SK-N-SH (cell line): ENCODE measurements around the gene B2M. TPM values are rescaled to one million over a fixed set of nuclear protein-coding genes. Genes with fewer than 3 reads are reported as not detected.

Experiments
- CTCF ChIA-PET: fragments of 300-600, 350-600 bp; formaldehyde crosslinking; extraction: SDS; loops from one replicate; lab custom pipeline; 2021; lab: Yijun Ruan, JAX
- POLR2A ChIA-PET: fragments of 350-600 bp; sonication (Branson Sonifier 250); formaldehyde crosslinking; extraction: SDS; loops from one replicate; lab custom pipeline; 2020; ENCODE audit warnings: antibody characterized with exemption, inconsistent platforms; lab: Yijun Ruan, JAX
- DNase-seq: peaks from one replicate; pipeline ENCODE4 v3.0.0; 2012
- H2AFZ ChIP-seq: fragments of 200-600 bp; sonication (generic); 2 replicates; pipeline ENCODE4 v1.8.1; 2016; ENCODE audit warnings: antibody characterized with exemption, mild to moderate bottlenecking, low read depth
- H3F3A ChIP-seq: fragments of 200-600 bp; sonication (generic); replicated peaks from 2 replicates; pipeline ENCODE3; 2016; ENCODE audit warnings: antibody characterized with exemption, mild to moderate bottlenecking; ENCODE audit not compliant: insufficient read depth
- H3K27ac ChIP-seq, 2 experiments: fragments of 200-500 bp in 1 of 2; fragments of 200-600 bp in 1 of 2; sonication (Bioruptor generic) in 1 of 2; sonication (generic), shearing (Covaris generic) in 1 of 2; 2 replicates each; pipeline versions ENCODE4 v1.5.1 to v1.6.1; 2014 to 2016; ENCODE audit warnings: low read depth in 2 of 2, inconsistent platforms in 1 of 2, low read length in 1 of 2, mild to moderate bottlenecking in 1 of 2, mixed read lengths in 1 of 2
- H3K27me3 ChIP-seq: fragments of 200-600 bp; sonication (generic), shearing (Covaris generic); 2 replicates; pipeline ENCODE4 v1.6.1; 2016; ENCODE audit warnings: mixed run types; ENCODE audit not compliant: insufficient read depth
- H3K36me3 ChIP-seq, 2 experiments: fragments of 200-500 bp in 1 of 2; fragments of 200-600 bp in 1 of 2; sonication (Bioruptor generic) in 1 of 2; sonication (generic) in 1 of 2; replicated peaks in 1 of 2; 2 replicates each; pipeline versions ENCODE3 to v1.5.1; 2014 to 2016; ENCODE audit warnings: low read length in 1 of 2, mild to moderate bottlenecking in 1 of 2; ENCODE audit not compliant: insufficient read depth in 2 of 2, control insufficient read depth in 1 of 2
- H3K4me1 ChIP-seq, 2 experiments: fragments of 200-500 bp in 1 of 2; fragments of 200-600 bp in 1 of 2; sonication (Bioruptor generic) in 1 of 2; sonication (generic), shearing (Covaris generic) in 1 of 2; 2 replicates each; pipeline versions ENCODE4 v1.5.1 to v1.6.1; 2014 to 2016; ENCODE audit warnings: low read depth in 1 of 2, low read length in 1 of 2, mixed run types in 1 of 2; ENCODE audit not compliant: insufficient read depth in 2 of 2, control insufficient read depth in 1 of 2
- H3K4me2 ChIP-seq: fragments of 200-600 bp; sonication (generic), shearing (Covaris generic); 2 replicates; pipeline ENCODE4 v1.6.1; 2017; ENCODE audit warnings: mixed run types
- H3K4me3 ChIP-seq, 2 experiments: fragments of 200-500 bp in 1 of 2; fragments of 200-600 bp in 1 of 2; sonication (Bioruptor generic) in 1 of 2; sonication (generic), shearing (Covaris generic) in 1 of 2; 2 replicates each; pipeline versions ENCODE4 v1.5.1 to v1.8.1; 2014 to 2016; ENCODE audit warnings: low read depth in 2 of 2, inconsistent platforms in 1 of 2, low read length in 1 of 2, mild to moderate bottlenecking in 1 of 2, mixed read lengths in 1 of 2, moderate library complexity in 1 of 2
- H3K79me2 ChIP-seq: fragments of 200-600 bp; sonication (generic); 2 replicates; pipeline ENCODE4 v1.8.1; 2017; ENCODE audit warnings: mild to moderate bottlenecking; ENCODE audit not compliant: insufficient read depth
- H3K9ac ChIP-seq: fragments of 200-600 bp; sonication (generic); 2 replicates; pipeline ENCODE4 v1.6.1; 2017; ENCODE audit warnings: mixed run types
- H3K9me2 ChIP-seq: fragments of 200-600 bp; sonication (generic); 2 replicates; pipeline ENCODE4 v1.6.1; 2017; ENCODE audit warnings: mixed run types
- H3K9me3 ChIP-seq: fragments of 200-600 bp; sonication (generic); 2 replicates; pipeline ENCODE4 v1.6.1; 2017; ENCODE audit warnings: mixed run types, mild to moderate bottlenecking, moderate library complexity
- H4K20me1 ChIP-seq: fragments of 200-600 bp; sonication (generic); 2 replicates; pipeline ENCODE4 v1.6.1; 2017; ENCODE audit warnings: mild to moderate bottlenecking, mixed run types; ENCODE audit not compliant: insufficient read depth
- CHD2 ChIP-seq: fragments of 150-350 bp; IDR thresholded peaks from 2 replicates; pipeline ENCODE4 v1.6.1; 2018; ENCODE audit warnings: low read length; ENCODE audit not compliant: partially characterized antibody
- CTCF ChIP-seq: fragments of 200-600 bp; sonication (generic); IDR thresholded peaks from 2 replicates; pipeline ENCODE4 v1.6.1; 2017; ENCODE audit warnings: antibody characterized with exemption, mild to moderate bottlenecking, moderate library complexity
- EP300 ChIP-seq, 2 experiments: IDR thresholded peaks; 2 replicates each; pipeline versions ENCODE4 v1.4.0 to v1.6.1; 2012; ENCODE audit warnings: borderline replicate concordance in 1 of 2, low read depth in 1 of 2, low read length in 1 of 2
- FOXJ3 ChIP-seq: sonication (generic); formaldehyde crosslinking; IDR thresholded peaks from 2 replicates; pipeline ENCODE4 v1.5.1; 2020; ENCODE audit warnings: mild to moderate bottlenecking, missing genetic modification reagents
- FOXM1 ChIP-seq: IDR thresholded peaks from 2 replicates; pipeline ENCODE4 v1.4.0; 2012; ENCODE audit warnings: low read depth, mild to moderate bottlenecking
- GABPA ChIP-seq: IDR thresholded peaks from 2 replicates; pipeline ENCODE4 v1.4.0; 2012; ENCODE audit warnings: low read depth, mild to moderate bottlenecking
- GATA2 ChIP-seq: sonication (generic); formaldehyde crosslinking; IDR thresholded peaks from 2 replicates; pipeline ENCODE4 v1.5.0; 2020; ENCODE audit warnings: mild to moderate bottlenecking, missing genetic modification reagents
- MXI1 ChIP-seq: IDR thresholded peaks from 2 replicates; pipeline ENCODE4 v1.6.1; 2012; ENCODE audit warnings: mild to moderate bottlenecking, low read depth, low read length, improper control_type of control experiment
- NFIC ChIP-seq: IDR thresholded peaks from 2 replicates; pipeline ENCODE4 v1.4.0; 2012; ENCODE audit warnings: borderline replicate concordance
- NRF1 ChIP-seq: IDR thresholded peaks from 2 replicates; pipeline ENCODE4 v1.6.1; 2012; ENCODE audit warnings: low read depth, mild to moderate bottlenecking, low read length
- RAD21 ChIP-seq: IDR thresholded peaks from 2 replicates; pipeline ENCODE4 v1.6.1; 2012; ENCODE audit warnings: mild to moderate bottlenecking, low read length
- RFX5 ChIP-seq: IDR thresholded peaks from 2 replicates; pipeline ENCODE4 v1.6.1; 2012; ENCODE audit warnings: mild to moderate bottlenecking, improper control_type of control experiment, low read length
- RXRA ChIP-seq: IDR thresholded peaks from 2 replicates; pipeline ENCODE4 v1.4.0; 2012; ENCODE audit warnings: low read depth, mild to moderate bottlenecking, borderline replicate concordance
- TAF1 ChIP-seq: IDR thresholded peaks from 2 replicates; pipeline ENCODE4 v1.6.1; 2012; ENCODE audit warnings: low read depth, mild to moderate bottlenecking, low read length, moderate library complexity, borderline replicate concordance
- TCF12 ChIP-seq: IDR thresholded peaks from 2 replicates; pipeline ENCODE4 v1.4.0; 2012
- TEAD4 ChIP-seq: IDR thresholded peaks from 2 replicates; pipeline ENCODE4 v1.4.0; 2012; ENCODE audit warnings: mild to moderate bottlenecking, borderline replicate concordance; ENCODE audit not compliant: insufficient read depth
- WGBS: methylation state at CpG from one replicate; pipeline ENCODE4 v1.1.6; 2017; ENCODE audit warnings: low lambda C conversion rate; 5-methylcytosine and 5-hydroxymethylcytosine counted together
- polyA plus RNA-seq, 3 experiments: library from polyadenylated mRNA; depleted of rRNA; stranded (reverse); fragments of >200 nt; gene quantifications; 2 replicates each; pipeline ENCODE4 v1.2.3, GENCODE V29; 2012
- TF ChIP-seq, protein P1 (sequence below): IDR thresholded peaks from 2 replicates; pipeline ENCODE4 v1.6.1; 2012; ENCODE audit warnings: mild to moderate bottlenecking, low read depth, low read length, moderate library complexity
- TF ChIP-seq, protein P2 (sequence below): IDR thresholded peaks from 2 replicates; pipeline ENCODE4 v1.4.0; 2012; ENCODE audit warnings: low read depth, borderline replicate concordance
- TF ChIP-seq, protein P3 (sequence below): fragments of 150-350 bp; IDR thresholded peaks from 2 replicates; pipeline ENCODE4 v1.6.1; 2016; ENCODE audit warnings: mild to moderate bottlenecking, low read depth, low read length

The B2M gene
- polyA plus RNA-seq, 1 of the 3 experiments (the other 2 are of a cell fraction): 1,193 TPM

DNA sequence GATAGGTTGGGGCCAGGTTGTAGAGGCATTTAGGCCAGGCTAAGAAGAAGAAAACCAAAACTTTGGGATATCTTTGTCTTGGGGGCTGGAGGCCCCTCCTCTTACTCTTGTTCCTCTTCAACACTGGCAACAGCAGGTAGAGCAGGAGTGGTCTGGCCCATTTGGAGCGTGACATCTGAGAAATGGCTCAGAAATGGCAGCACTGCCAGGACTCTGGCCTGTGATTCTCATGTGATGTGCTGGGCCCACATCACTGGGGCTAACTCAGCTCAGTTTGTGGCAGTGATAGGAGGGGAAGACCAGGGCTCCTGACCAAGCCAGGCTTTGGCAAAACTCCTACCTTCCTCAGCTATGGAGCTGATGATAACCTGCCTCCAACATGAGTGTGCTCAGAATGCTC, 18.7 kb upstream of the B2M start:
- POLR2A ChIA-PET: no interaction called here
- Histone ChIP-seq H2AFZ (no peak overlapping the region), H3K4me1 (no peaks in the 10 kb centered on the region), H3K9ac (no peak overlapping the region), H3K9me3 (no peaks in the 10 kb centered on the region), H3K27ac (no peak overlapping the region), H3F3A (no peaks in the 10 kb centered on the region), H4K20me1 (no peaks in the 10 kb centered on the region), H3K36me3 (no peaks in the 10 kb centered on the region), H3K27me3 (no peaks in the 10 kb centered on the region), H3K79me2 (no peaks in the 10 kb centered on the region), H3K4me2 (no peak overlapping the region), H3K9me2 (no peaks in the 10 kb centered on the region), H3K4me3 (no peak overlapping the region)
- TF ChIP-seq RFX5: no peak
- no peak for TF ChIP-seq FOXJ3 (CRISPR knock-in tag)
- no peak for TF ChIP-seq GABPA
- TF ChIP-seq TCF12: no peak
- no peak for TF ChIP-seq FOXM1
- no peak for TF ChIP-seq RXRA
- TF ChIP-seq, protein P1, sequence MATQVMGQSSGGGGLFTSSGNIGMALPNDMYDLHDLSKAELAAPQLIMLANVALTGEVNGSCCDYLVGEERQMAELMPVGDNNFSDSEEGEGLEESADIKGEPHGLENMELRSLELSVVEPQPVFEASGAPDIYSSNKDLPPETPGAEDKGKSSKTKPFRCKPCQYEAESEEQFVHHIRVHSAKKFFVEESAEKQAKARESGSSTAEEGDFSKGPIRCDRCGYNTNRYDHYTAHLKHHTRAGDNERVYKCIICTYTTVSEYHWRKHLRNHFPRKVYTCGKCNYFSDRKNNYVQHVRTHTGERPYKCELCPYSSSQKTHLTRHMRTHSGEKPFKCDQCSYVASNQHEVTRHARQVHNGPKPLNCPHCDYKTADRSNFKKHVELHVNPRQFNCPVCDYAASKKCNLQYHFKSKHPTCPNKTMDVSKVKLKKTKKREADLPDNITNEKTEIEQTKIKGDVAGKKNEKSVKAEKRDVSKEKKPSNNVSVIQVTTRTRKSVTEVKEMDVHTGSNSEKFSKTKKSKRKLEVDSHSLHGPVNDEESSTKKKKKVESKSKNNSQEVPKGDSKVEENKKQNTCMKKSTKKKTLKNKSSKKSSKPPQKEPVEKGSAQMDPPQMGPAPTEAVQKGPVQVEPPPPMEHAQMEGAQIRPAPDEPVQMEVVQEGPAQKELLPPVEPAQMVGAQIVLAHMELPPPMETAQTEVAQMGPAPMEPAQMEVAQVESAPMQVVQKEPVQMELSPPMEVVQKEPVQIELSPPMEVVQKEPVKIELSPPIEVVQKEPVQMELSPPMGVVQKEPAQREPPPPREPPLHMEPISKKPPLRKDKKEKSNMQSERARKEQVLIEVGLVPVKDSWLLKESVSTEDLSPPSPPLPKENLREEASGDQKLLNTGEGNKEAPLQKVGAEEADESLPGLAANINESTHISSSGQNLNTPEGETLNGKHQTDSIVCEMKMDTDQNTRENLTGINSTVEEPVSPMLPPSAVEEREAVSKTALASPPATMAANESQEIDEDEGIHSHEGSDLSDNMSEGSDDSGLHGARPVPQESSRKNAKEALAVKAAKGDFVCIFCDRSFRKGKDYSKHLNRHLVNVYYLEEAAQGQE: no peak
- no peak for TF ChIP-seq CHD2
- no peak for TF ChIP-seq RAD21
- no peak for TF ChIP-seq GATA2
- TF ChIP-seq EP300 (IDR thresholded peaks at IDR 0.05; ENCODE audit: borderline replicate concordance in 1 of 2, low read depth in 1 of 2, low read length in 1 of 2): no peak
- TF ChIP-seq, protein P2, sequence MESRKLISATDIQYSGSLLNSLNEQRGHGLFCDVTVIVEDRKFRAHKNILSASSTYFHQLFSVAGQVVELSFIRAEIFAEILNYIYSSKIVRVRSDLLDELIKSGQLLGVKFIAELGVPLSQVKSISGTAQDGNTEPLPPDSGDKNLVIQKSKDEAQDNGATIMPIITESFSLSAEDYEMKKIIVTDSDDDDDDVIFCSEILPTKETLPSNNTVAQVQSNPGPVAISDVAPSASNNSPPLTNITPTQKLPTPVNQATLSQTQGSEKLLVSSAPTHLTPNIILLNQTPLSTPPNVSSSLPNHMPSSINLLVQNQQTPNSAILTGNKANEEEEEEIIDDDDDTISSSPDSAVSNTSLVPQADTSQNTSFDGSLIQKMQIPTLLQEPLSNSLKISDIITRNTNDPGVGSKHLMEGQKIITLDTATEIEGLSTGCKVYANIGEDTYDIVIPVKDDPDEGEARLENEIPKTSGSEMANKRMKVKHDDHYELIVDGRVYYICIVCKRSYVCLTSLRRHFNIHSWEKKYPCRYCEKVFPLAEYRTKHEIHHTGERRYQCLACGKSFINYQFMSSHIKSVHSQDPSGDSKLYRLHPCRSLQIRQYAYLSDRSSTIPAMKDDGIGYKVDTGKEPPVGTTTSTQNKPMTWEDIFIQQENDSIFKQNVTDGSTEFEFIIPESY: no peak
- TF ChIP-seq MXI1: no peak
- TF ChIP-seq TEAD4: no peak
- no peak for TF ChIP-seq NRF1
- no peak for TF ChIP-seq CTCF
- TF ChIP-seq, protein P3, sequence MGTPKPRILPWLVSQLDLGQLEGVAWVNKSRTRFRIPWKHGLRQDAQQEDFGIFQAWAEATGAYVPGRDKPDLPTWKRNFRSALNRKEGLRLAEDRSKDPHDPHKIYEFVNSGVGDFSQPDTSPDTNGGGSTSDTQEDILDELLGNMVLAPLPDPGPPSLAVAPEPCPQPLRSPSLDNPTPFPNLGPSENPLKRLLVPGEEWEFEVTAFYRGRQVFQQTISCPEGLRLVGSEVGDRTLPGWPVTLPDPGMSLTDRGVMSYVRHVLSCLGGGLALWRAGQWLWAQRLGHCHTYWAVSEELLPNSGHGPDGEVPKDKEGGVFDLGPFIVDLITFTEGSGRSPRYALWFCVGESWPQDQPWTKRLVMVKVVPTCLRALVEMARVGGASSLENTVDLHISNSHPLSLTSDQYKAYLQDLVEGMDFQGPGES: no peak
- no peak for TF ChIP-seq NFIC
- TF ChIP-seq TAF1: no peak
- CTCF ChIA-PET: interaction anchor here (0.9 kb wide), 1 partner anchor 18 kb away, joined by 4 read pairs; the partner anchor contains the start of genes B2M and PATL2
- WGBS: 100% methylated on average over 1 of the region's 1 CpG
- DNase-seq: no peak
